T-helper 1 cell treated with Interleukin-12 subunit alpha and Interleukin-12 subunit beta and Interleukin-4 antibody, amounts not matched to agents 30 μg/mL and 1 μg/mL, for 36 hours (primary cell): ENCODE data around the gene GHSR.

ENCODE experiments used
- H3K27ac Mint-ChIP-seq: one replicate; pipeline ENCODE4 v1.8.0; 2021; ENCODE audit warnings: mild to moderate bottlenecking, mixed read lengths
- H3K27me3 Mint-ChIP-seq: one replicate; pipeline ENCODE4 v1.8.0; 2021; ENCODE audit warnings: low read depth, mixed read lengths
- H3K36me3 Mint-ChIP-seq: one replicate; pipeline ENCODE4 v1.8.0; 2021; ENCODE audit warnings: low read depth, mixed read lengths
- H3K4me1 Mint-ChIP-seq: one replicate; pipeline ENCODE4 v1.8.0; 2021; ENCODE audit warnings: low read depth, mixed read lengths
- H3K4me3 Mint-ChIP-seq: one replicate; pipeline ENCODE4 v1.8.0; 2021; ENCODE audit warnings: mild to moderate bottlenecking, moderate library complexity, mixed read lengths
- H3K9me3 Mint-ChIP-seq: one replicate; pipeline ENCODE4 v1.8.0; 2021; ENCODE audit warnings: mixed read lengths

The GHSR gene

DNA sequence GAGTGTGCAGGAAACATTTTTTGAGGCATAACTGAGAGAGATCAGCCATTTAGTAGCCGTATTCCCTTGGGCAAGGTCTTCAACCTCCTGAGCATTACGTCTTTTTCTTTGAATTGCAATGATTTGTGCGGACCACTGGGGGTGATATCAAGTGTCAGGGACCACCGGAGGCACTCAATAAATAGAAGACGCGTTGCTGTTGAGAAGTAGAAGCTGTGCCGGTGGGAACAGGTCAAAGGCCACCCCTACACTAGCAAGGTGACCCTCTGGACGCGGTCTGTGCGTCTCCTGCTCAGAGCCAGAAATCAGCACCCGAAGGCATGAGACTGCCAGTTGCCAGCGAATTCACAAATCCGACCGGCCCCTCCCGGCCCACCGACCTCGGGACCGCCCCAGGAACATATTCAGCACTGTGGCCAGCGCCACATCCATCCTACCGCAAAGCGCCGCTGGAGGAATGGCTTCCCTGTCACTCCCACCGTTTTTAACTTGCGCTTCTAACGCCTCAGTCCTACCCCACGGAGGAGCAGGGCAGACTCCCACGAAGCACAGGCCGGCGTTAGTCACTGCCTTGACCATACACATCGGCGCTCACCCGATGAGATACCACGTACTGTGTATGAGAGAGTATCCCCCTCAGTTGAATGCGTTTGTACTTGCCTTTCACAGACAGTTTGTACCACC lies 1.4 kb upstream of the GHSR start:
- Mint-ChIP-seq H3K27me3 (peaks cover 86% of the 10 kb centered on the region), H3K4me1 (peaks cover 23% of the 10 kb centered on the region), H3K4me3 (peak overlapping the region; percentile 1), H3K36me3 (peaks cover 10% of the 10 kb centered on the region), H3K9me3 (peaks cover 4% of the 10 kb centered on the region), H3K27ac (no peak overlapping the region)

DNA sequence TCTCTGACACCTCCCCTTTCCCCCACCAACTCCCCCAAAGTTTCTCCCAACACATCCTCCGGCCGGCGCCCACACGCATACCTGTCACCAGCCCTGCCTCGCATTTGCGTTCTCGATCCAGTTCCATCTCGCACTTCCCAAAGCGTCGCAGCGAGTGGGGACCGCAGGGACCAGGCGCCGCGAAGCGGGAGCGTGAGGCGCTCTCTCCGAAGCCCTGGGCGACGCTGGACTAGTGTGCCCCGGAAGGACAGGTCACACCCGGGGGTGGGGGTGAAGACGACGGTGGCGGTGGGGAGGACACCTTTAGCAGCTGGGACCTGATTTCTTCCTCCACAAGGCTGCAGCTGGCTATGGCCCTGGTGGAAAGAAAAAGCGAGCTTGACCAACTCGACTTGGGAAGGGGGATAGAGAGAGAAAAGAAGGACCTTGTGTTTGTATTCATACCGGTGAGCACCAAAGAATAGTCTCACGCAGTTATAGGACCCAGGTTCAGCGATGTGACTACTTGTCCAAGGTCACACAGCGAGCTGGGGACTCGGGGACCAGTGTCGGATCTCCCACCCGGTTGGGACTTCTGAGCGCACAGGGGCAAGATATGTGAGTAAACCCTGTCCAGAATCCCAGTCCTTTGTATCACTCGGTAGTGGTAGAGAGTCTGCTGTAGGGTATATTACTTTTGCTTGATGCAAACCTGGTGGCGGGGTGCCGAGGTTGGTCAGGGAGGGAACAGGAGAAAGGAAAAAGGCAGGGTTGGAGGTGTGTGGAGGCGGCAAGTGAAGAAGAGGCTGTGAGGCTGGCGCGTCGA lies 607 bp upstream of the GHSR start:
- peak overlapping the region; percentile 1 for H3K4me3 Mint-ChIP-seq
- peaks cover 10% of the 10 kb centered on the region for H3K36me3 Mint-ChIP-seq
- peaks cover 23% of the 10 kb centered on the region for H3K4me1 Mint-ChIP-seq
- H3K27me3 Mint-ChIP-seq, result peaks cover 79% of the 10 kb centered on the region
- peaks cover 4% of the 10 kb centered on the region for H3K9me3 Mint-ChIP-seq
- no peak overlapping the region for H3K27ac Mint-ChIP-seq

DNA sequence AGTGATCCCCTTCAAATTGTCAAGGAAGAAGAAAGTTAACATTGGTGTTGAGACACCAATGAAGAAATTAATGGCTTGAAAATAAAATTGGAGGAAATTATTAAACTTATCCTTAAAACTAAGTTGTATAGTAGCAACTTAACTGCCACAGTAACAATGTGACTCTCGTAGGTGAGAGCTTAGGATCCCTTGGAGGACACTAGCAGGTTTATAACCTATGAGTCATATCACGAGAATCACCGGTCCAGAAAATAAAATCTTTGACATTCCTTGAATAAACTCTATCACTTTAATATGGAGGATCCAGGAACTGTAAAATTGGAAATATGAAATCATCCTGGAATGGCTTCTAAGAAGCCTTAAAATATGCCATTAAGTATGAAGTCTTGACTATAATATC lies 2.1 kb downstream of the GHSR start:
- Mint-ChIP-seq H3K4me3 (no peak overlapping the region), H3K27ac (no peak overlapping the region), H3K4me1 (peaks cover 23% of the 10 kb centered on the region), H3K9me3 (peaks cover 4% of the 10 kb centered on the region), H3K36me3 (peaks cover 10% of the 10 kb centered on the region), H3K27me3 (peaks cover 83% of the 10 kb centered on the region)

DNA sequence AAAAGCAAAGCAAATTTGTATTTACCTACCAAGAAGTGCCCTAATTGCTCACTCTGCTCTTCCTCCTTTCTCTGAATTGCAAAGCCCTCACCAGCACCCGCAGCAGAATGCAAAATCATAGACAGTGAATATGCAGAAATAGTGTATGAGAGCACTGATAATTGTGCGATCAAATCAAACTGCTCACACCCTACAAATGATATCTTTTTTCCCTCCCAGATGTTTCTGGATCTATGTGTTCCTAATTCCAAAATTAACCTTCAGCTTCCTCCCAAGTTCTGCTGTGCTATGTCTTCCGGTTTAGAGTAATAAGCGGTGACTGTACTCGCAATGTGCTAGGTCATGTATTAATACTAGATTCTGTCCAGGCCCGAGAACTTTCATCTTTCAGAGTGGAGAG lies 3.4 kb downstream of the GHSR start:
- peaks cover 4% of the 10 kb centered on the region for H3K9me3 Mint-ChIP-seq
- H3K36me3 Mint-ChIP-seq, result peaks cover 10% of the 10 kb centered on the region
- H3K4me3 Mint-ChIP-seq, result no peak overlapping the region
- no peak overlapping the region for H3K27ac Mint-ChIP-seq
- peaks cover 19% of the 10 kb centered on the region for H3K4me1 Mint-ChIP-seq
- peaks cover 76% of the 10 kb centered on the region for H3K27me3 Mint-ChIP-seq

DNA sequence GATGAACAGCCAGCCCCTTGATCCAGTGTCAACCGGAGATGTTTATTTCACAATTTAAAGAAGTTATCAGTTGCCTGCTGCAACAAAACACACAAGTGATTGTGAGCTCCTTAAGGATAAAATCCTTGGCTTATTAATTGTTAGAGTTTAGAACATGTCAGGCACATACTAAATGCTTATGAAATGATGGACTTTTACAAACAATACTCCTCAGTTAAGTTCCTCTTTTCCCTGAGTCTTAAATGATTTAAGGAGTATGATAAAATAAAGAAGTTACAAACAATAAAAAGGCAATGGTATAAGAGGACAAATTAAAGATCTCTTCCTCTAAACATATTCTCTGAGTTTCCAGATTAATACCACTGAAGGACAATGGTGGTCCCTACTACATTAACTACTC lies 5.7 kb downstream of the GHSR start:
- Mint-ChIP-seq H3K27me3 (peaks cover 72% of the 10 kb centered on the region), H3K4me1 (peaks cover 7% of the 10 kb centered on the region), H3K4me3 (no peak overlapping the region), H3K27ac (no peak overlapping the region), H3K36me3 (peaks cover 6% of the 10 kb centered on the region), H3K9me3 (no peaks in the 10 kb centered on the region)

DNA sequence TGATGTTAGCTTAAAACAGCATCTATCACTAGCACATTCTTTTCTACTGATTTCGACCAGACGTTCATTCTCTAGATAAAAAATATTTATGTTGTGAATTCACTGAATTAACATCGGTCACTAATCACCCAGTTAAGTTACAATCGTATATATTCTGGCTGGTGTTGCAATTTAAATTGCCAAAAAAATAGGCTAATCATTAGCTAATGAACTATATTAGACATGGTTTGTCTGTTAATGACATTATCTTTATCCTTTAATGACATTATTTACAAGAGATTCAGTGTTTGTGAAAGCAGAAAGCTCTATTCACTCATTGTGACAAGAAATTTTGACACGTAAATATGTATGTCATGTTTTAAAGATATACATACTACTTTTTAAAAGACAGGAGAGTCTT lies 6.7 kb downstream of the GHSR start:
- Mint-ChIP-seq H3K9me3 (no peaks in the 10 kb centered on the region), H3K27me3 (peaks cover 63% of the 10 kb centered on the region), H3K4me3 (no peak overlapping the region), H3K4me1 (no peaks in the 10 kb centered on the region), H3K36me3 (no peaks in the 10 kb centered on the region), H3K27ac (no peak overlapping the region)

DNA sequence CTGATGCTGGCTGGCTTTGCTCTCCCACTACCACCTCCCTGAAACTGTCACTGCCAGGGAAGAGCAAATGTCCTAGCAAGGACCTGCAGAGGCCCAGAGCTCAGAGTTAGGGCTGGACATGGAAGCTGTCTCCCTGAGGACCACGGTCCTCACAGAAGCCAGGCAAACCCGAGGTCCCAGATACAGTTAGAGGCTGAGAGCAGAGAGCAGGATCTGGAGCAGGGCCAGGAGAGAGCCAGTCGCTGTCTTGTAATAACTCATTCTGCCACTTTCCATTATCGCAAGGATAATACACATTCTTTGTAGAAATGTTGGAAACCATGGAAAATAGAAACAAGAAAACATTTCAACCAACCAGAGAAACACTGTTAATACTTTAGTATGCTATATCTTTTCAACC lies 10.1 kb downstream of the GHSR start:
- H3K4me1 Mint-ChIP-seq, result no peaks in the 10 kb centered on the region
- H3K9me3 Mint-ChIP-seq, result peaks cover 16% of the 10 kb centered on the region
- H3K27me3 Mint-ChIP-seq, result peaks cover 48% of the 10 kb centered on the region
- no peaks in the 10 kb centered on the region for H3K36me3 Mint-ChIP-seq
- no peak overlapping the region for H3K4me3 Mint-ChIP-seq
- no peak overlapping the region for H3K27ac Mint-ChIP-seq

DNA sequence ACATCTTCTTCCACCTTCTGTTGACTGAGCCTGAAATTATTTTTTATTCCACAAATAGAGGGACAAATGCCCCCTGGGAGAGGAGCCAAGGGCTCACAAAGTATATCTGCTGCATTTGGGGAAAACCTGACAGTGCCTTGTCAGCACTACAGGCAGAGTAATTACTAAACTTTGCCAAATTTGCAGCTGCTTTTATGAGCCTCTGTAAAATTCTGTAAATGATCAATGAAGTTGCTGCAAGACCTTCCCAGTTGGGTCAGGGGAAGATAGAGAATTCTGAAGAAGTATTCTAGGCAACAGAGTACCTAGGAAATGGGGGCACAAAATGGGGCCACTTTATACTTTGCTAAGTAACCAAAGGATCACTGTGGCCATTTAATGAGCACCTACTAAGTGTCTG lies 10.5 kb downstream of the GHSR start:
- H3K36me3 Mint-ChIP-seq, result no peaks in the 10 kb centered on the region
- no peak overlapping the region for H3K4me3 Mint-ChIP-seq
- H3K27ac Mint-ChIP-seq, result no peak overlapping the region
- H3K4me1 Mint-ChIP-seq, result no peaks in the 10 kb centered on the region
- peaks cover 43% of the 10 kb centered on the region for H3K27me3 Mint-ChIP-seq
- peaks cover 18% of the 10 kb centered on the region for H3K9me3 Mint-ChIP-seq

DNA sequence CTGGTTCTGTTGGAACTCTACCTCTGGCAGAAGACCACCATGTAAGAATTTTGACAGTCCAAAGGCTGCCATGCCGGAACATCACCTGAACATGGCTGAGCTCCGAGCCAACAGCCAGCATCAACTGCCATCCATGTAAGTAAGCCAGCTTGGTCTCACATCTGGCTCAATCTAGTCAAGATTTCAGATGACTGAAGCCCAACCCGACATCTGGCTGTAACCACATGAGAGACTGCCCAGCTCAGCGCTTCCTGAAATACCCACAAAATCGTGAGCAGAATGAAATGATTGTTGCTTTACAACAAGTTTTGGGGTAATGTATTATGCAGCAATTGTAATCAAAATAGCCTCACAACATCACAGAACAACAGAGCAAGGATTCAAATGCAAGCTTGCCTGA lies 32.9 kb downstream of the GHSR start:
- Mint-ChIP-seq H3K9me3 (no peaks in the 10 kb centered on the region), H3K4me3 (no peak overlapping the region), H3K36me3 (no peaks in the 10 kb centered on the region), H3K4me1 (no peaks in the 10 kb centered on the region), H3K27ac (no peak overlapping the region), H3K27me3 (peaks cover 49% of the 10 kb centered on the region)

DNA sequence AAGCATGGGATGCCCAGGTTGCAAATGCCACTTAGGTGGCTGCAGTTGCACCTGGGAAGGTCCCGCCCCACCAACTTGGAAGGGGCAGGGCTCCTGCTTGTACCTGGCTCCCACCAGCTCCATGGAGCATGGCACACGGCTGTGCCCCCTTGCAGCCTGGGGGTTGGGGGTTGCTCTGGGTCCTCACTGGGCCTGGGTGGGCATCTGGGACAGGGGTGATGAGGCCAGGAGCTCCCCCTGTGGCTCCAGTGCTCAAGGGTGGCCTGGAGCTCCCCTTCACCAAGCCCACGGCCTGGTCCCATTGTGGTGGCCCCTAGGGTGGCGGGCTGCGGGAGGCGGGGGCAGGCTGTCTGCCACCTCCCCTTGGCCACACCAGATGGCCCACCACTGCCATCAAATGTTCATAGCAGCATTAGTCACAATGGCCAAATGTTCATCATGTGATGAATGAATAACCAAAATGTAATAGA lies 36.7 kb downstream of the GHSR start:
- peaks cover 21% of the 10 kb centered on the region for H3K27me3 Mint-ChIP-seq
- H3K9me3 Mint-ChIP-seq, result no peaks in the 10 kb centered on the region
- H3K27ac Mint-ChIP-seq, result no peak overlapping the region
- H3K36me3 Mint-ChIP-seq, result no peaks in the 10 kb centered on the region
- no peak overlapping the region for H3K4me3 Mint-ChIP-seq
- no peaks in the 10 kb centered on the region for H3K4me1 Mint-ChIP-seq

DNA sequence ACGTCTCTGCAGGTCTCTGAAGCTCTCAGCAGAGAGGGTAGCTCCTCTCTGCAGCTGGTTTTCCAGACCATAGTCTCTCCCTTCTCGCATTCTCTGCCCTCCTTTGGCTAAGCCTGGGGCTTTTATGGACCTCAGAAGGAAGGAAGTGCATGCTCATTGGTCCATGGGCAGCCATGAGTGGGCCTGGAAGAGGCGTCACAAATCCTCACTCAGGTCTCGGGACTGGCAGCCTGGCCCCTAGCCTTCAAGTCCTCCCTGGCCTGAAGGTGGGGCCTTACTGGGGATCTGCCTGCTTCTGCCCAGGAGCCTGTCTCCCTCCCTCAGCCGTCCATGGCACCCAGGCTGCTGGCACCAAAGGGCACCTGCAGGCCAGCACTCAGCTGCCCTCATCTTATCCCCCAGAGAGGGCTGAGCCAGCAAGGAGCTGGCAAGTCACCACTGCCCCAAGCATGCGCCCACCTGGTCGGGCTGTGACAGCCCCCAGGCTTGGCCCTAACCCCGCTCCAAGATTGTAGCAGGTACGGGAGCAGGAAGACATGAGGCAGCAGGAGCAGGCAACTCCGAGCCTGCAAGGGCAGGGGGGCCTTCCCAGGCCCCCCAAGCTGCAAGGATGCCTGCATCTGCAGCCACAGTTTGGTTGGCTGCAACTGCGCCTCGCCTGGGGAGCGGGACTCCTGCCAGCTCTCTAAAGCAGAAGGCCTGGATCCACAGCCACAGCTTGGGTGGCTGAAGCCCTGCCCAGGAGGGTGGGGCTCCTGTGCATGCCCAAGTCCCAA lies 37.4 kb downstream of the GHSR start:
- Mint-ChIP-seq H3K27ac (no peak overlapping the region), H3K27me3 (peaks cover 22% of the 10 kb centered on the region), H3K4me1 (no peaks in the 10 kb centered on the region), H3K4me3 (no peak overlapping the region), H3K9me3 (no peaks in the 10 kb centered on the region), H3K36me3 (no peaks in the 10 kb centered on the region)

DNA sequence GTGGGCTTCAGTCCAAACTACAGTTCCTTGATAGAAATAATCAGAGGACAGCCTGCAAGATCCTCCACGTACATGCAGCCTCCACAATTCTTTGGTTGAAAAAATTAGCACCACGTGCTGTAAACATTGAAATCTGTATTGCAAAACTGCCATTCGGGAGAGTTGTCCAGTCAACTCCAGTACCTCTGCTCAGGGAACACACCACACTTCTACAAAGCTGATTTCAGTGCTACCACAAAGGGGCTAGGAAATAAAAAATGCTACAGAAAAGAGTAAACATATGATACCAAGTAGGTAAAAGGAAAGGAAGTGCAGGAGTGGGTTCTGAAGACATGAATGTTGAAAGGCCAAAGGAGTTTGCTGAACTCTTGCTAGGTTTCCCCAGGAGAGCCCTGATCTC lies 40.4 kb downstream of the GHSR start:
- Mint-ChIP-seq H3K36me3 (no peaks in the 10 kb centered on the region), H3K27me3 (peaks cover 11% of the 10 kb centered on the region), H3K9me3 (no peaks in the 10 kb centered on the region), H3K4me3 (no peak overlapping the region), H3K4me1 (no peaks in the 10 kb centered on the region), H3K27ac (no peak overlapping the region)

DNA sequence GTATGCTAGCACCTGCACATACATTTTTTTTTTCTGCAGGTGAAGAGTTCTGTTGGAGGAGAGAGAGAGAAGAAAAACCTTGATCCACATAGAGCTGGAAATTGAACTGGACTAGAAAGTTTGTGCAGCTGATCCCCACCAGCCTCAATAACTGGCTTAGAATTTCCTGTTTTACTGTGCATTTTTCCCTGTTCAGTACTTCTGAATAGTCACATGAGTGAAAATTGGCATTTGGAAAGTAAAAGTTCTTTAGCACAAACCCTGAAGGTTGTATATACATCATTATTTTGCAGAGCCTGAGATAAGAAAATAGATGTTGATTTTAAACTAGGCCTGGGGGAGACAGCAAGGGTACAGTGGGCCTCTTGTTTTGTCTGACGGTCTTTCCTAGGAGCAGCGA lies 42.3 kb downstream of the GHSR start:
- Mint-ChIP-seq H3K27me3 (peaks cover 11% of the 10 kb centered on the region), H3K4me1 (no peaks in the 10 kb centered on the region), H3K4me3 (no peak overlapping the region), H3K36me3 (peaks cover 3% of the 10 kb centered on the region), H3K27ac (no peak overlapping the region), H3K9me3 (no peaks in the 10 kb centered on the region)

DNA sequence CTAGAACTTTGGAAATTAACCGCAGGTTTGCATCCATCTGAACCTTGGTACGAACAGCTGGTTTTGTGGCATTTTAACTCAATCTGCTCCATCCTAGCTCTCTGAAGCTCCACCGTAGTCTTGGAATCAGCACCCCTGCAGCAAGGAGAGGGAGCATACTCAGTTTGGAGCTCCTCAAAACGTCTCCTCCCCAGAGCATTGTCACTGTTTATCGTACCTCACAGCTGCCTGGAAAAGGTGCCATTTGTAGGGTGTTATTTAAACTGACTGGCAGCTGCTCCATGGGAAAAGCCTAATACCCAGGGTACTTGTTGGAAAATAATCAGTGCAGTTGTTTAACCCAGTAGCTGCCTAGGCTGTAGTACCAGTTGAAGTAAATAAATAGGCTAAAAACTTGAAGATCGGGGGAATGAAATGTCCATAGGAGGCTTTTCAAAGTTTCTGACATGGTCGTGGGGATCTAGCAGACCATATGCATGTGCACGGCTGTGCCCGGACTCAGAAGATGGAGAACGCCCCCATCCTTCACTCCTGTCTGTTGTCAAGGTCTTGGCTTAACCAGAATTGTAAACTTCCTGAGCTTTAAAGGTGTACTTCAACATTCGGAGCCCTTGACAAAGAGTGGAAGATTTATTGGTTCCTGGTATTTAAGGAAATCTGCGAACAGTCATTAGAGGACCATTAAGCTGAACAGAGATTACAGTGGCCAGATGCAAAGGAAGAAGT lies 43.9 kb downstream of the GHSR start:
- no peaks in the 10 kb centered on the region for H3K4me1 Mint-ChIP-seq
- no peaks in the 10 kb centered on the region for H3K9me3 Mint-ChIP-seq
- no peak overlapping the region for H3K27ac Mint-ChIP-seq
- H3K36me3 Mint-ChIP-seq, result peaks cover 3% of the 10 kb centered on the region
- no peak overlapping the region for H3K4me3 Mint-ChIP-seq
- peaks cover 11% of the 10 kb centered on the region for H3K27me3 Mint-ChIP-seq
